ENCODE measurements around the gene MYH15. TPM values are rescaled to one million over a fixed set of nuclear protein-coding genes. Genes with fewer than 3 reads are reported as not detected.
A peak's percentile ranks its signal among the peaks of the same experiment; 100 is the strongest.

Gene MYH15
- total and polyA plus RNA-seq, 8 donors, result 0.05 to 0.37 (median 0.11) TPM; not detected in 4

- Histone ChIP-seq H3K9me3 (no peaks in the 10 kb centered on the region), H3K4me1 (no peaks in the 10 kb centered on the region), H3K27ac (no peak overlapping the region), H3K36me3 (no peaks in the 10 kb centered on the region), H3K27me3 (no peaks in the 10 kb centered on the region), H3K4me3 (no peak overlapping the region)
- no peak for DNase-seq
- 30 to 56% (median 41%) methylated on average over 3 of the region's 3 CpGs for whole genome bisulfite sequencing, 5 donors
- TF ChIP-seq POLR2AphosphoS5 (IDR thresholded peaks at IDR 0.05) (no peak), EP300 (IDR thresholded peaks at IDR 0.05) (no peak), POLR2A (IDR thresholded peaks at IDR 0.05) (no peak), CTCF (IDR thresholded peaks at IDR 0.05) (no peak)
- intact Hi-C loops (cut with DNase I; ENCODE audit: low total_unique reads), result no loop called here
Observed at GRCh38 chr3:108391917-108392593, 118.3 kb downstream of the MYH15 start.

DNA sequence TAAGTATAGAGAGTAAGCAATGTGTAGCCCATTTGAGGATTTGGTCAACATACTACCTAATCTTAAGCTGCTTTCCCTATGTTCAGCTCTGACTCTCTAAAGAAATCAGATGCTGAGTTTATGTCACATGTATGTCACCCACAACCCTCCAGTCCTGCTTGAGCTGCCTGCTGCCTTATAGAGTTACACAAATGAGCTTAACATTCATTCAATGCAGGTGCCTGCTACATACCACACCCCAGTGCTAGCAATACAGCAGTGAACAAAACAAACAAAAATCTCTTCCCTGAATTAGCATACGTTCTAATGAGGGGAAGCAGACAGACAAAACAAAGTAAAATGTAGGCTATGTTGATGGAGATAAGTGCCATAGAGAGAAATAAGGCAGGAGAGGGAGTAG is 121.0 kb downstream of the MYH15 start:
- WGBS, 5 donors, result 12 to 55% (median 35%) methylated on average over 1 of the region's 1 CpG
- no peaks in the 10 kb centered on the region for H3K36me3 ChIP-seq
- DNase-seq, result peak in 1 of 2 donors; percentile 40
- no peaks in the 10 kb centered on the region for H3K27me3 ChIP-seq
- no peak overlapping the region for H3K4me3 ChIP-seq
- no peak overlapping the region for H3K27ac ChIP-seq
- H3K4me1 ChIP-seq, result no peaks in the 10 kb centered on the region
- H3K9me3 ChIP-seq, result no peaks in the 10 kb centered on the region
- intact Hi-C loops (cut with DNase I; ENCODE audit: low total_unique reads), result no loop called here
- TF ChIP-seq POLR2A (IDR thresholded peaks at IDR 0.05), result no peak
- no peak for TF ChIP-seq POLR2AphosphoS5 (IDR thresholded peaks at IDR 0.05)
- no peak for TF ChIP-seq EP300 (IDR thresholded peaks at IDR 0.05)
- no peak for TF ChIP-seq CTCF (IDR thresholded peaks at IDR 0.05)

GRCh38 chr3:108388136-108389132 is 122.0 kb downstream of the MYH15 start:
- no peaks in the 10 kb centered on the region for H3K4me1 ChIP-seq
- H3K4me3 ChIP-seq, result no peak overlapping the region
- peak in 1 of 2 donors; percentile 35 for DNase-seq
- intact Hi-C loops (cut with DNase I; ENCODE audit: low total_unique reads), result no loop called here
- 63 to 72% (median 68%) methylated on average over 12 of the region's 12 CpGs for WGBS, 5 donors
- no peak overlapping the region for H3K27ac ChIP-seq
- no peaks in the 10 kb centered on the region for H3K9me3 ChIP-seq
- H3K36me3 ChIP-seq, result no peaks in the 10 kb centered on the region
- TF ChIP-seq CTCF (IDR thresholded peaks at IDR 0.05), result no peak
- no peaks in the 10 kb centered on the region for H3K27me3 ChIP-seq

- H3K4me3 ChIP-seq, result no peak overlapping the region
- no peak for DNase-seq
- TF ChIP-seq EP300 (IDR thresholded peaks at IDR 0.05) (no peak), POLR2AphosphoS5 (IDR thresholded peaks at IDR 0.05) (no peak), POLR2A (IDR thresholded peaks at IDR 0.05) (no peak), CTCF (IDR thresholded peaks at IDR 0.05) (no peak)
- H3K36me3 ChIP-seq, result no peaks in the 10 kb centered on the region
- WGBS, 5 donors, result 87 to 96% (median 90%) methylated on average over 1 of the region's 1 CpG
- no peak overlapping the region for H3K27ac ChIP-seq
- intact Hi-C loops (cut with DNase I; ENCODE audit: low total_unique reads), result no loop called here
- no peaks in the 10 kb centered on the region for H3K4me1 ChIP-seq
- H3K9me3 ChIP-seq, result no peaks in the 10 kb centered on the region
- no peaks in the 10 kb centered on the region for H3K27me3 ChIP-seq
Observed at GRCh38 chr3:108387063-108387462, 123.3 kb downstream of the MYH15 start.
